ENCODE data around the gene IZUMO2. TPM values are rescaled to one million over a fixed set of nuclear protein-coding genes. Genes with fewer than 3 reads are reported as not detected.
"Not testable (repeated sequence)": the region's sequence is repeated elsewhere in the genome, so short reads cannot be mapped to it uniquely, and the experiment has no call there.

IZUMO2 gene
- total RNA-seq, 2 donors from 2014 or later, result not detected

GRCh38 chr19:50135856-50136602 lies 27.1 kb downstream of the IZUMO2 start:
- H3K9me3 ChIP-seq; H3K4me3 ChIP-seq; H3K27ac ChIP-seq; ATAC-seq (ENCODE audit: insufficient number of reproducible peaks, low FRiP score, low read depth); DNase-seq (ENCODE audit: low spot score); H3K4me1 ChIP-seq (ENCODE audit: control insufficient read depth in 1 of 2, low read depth in 2 of 2); H3K27me3 ChIP-seq (replicated peaks; ENCODE audit: insufficient read depth); H3K36me3 ChIP-seq: not testable (repeated sequence)

GRCh38 chr19:50134777-50135719 lies 28.0 kb downstream of the IZUMO2 start:
- H3K4me1 ChIP-seq (ENCODE audit: control insufficient read depth in 1 of 2, low read depth in 2 of 2); H3K27me3 ChIP-seq (replicated peaks; ENCODE audit: insufficient read depth); H3K9me3 ChIP-seq; H3K36me3 ChIP-seq; H3K27ac ChIP-seq; H3K4me3 ChIP-seq; ATAC-seq (ENCODE audit: insufficient number of reproducible peaks, low FRiP score, low read depth); DNase-seq (ENCODE audit: low spot score): not testable (repeated sequence)

- not testable (repeated sequence) for DNase-seq (ENCODE audit: low spot score); H3K36me3 ChIP-seq; ATAC-seq (ENCODE audit: insufficient number of reproducible peaks, low FRiP score, low read depth)
These were observed 29.3 kb downstream of the IZUMO2 start for GRCh38 chr19:50133518-50134492.

GRCh38 chr19:50104012-50104411 lies 59.1 kb downstream of the IZUMO2 start:
- not testable (repeated sequence) for H3K27ac ChIP-seq; H3K9me3 ChIP-seq; ATAC-seq (ENCODE audit: insufficient number of reproducible peaks, low FRiP score, low read depth); H3K4me1 ChIP-seq (ENCODE audit: control insufficient read depth in 1 of 2, low read depth in 2 of 2); H3K36me3 ChIP-seq; H3K4me3 ChIP-seq; H3K27me3 ChIP-seq (replicated peaks; ENCODE audit: insufficient read depth); DNase-seq (ENCODE audit: low spot score)

More at GRCh38 chr19:50133518-50134492, 29.3 kb downstream of the IZUMO2 start:
- not testable (repeated sequence) for H3K4me3 ChIP-seq; H3K4me1 ChIP-seq (ENCODE audit: control insufficient read depth in 1 of 2, low read depth in 2 of 2); H3K27ac ChIP-seq; H3K27me3 ChIP-seq (replicated peaks; ENCODE audit: insufficient read depth); H3K9me3 ChIP-seq

GRCh38 chr19:50103405-50103804 lies 59.7 kb downstream of the IZUMO2 start:
- DNase-seq (ENCODE audit: low spot score); H3K4me1 ChIP-seq (ENCODE audit: control insufficient read depth in 1 of 2, low read depth in 2 of 2); H3K4me3 ChIP-seq; H3K27me3 ChIP-seq (replicated peaks; ENCODE audit: insufficient read depth); H3K27ac ChIP-seq; H3K9me3 ChIP-seq; H3K36me3 ChIP-seq; ATAC-seq (ENCODE audit: insufficient number of reproducible peaks, low FRiP score, low read depth): not testable (repeated sequence)

Other genes starting within 250 kb of the IZUMO2 start
- gene ATF5, start 234.1 kb downstream of the IZUMO2 start, total RNA-seq, result 1 to 10 TPM; 8.4 to 9.8 TPM
- 10 to 100 TPM; 29.9 to 34.3 TPM for gene NUP62, start 233.8 kb downstream of the IZUMO2 start, total RNA-seq
- 10 to 100 TPM in 1 of 2 donors, 1 to 10 TPM in 1; 2.8 to 10.0 TPM for gene SIGLEC11, start 202.1 kb downstream of the IZUMO2 start, total RNA-seq
- 10 to 100 TPM; 27.5 to 33.4 TPM for gene VRK3, start 137.9 kb downstream of the IZUMO2 start, total RNA-seq
- 1 to 10 TPM; 2.4 to 6.5 TPM for gene ZNF473, start 137.3 kb downstream of the IZUMO2 start, total RNA-seq
- 10 to 100 TPM in 1 of 2 donors, 1 to 10 TPM in 1; 2.6 to 11.1 TPM for gene MYH14, start 40.3 kb upstream of the IZUMO2 start, total RNA-seq
- gene KCNC3, start 166.1 kb upstream of the IZUMO2 start, total RNA-seq, result 1 to 10 TPM; 1.3 to 4.2 TPM
- gene NAPSA, start 202.4 kb upstream of the IZUMO2 start, total RNA-seq, result not detected
- gene NR1H2, start 213.2 kb upstream of the IZUMO2 start, total RNA-seq, result 100 to 1,000 TPM; 113 to 138 TPM
- gene POLD1, start 221.1 kb upstream of the IZUMO2 start, total RNA-seq, result 10 to 100 TPM; 12.8 to 39.5 TPM

All from thoracic aorta (tissue), 2 donors.